Myocyte (in vitro differentiated cells): ENCODE data around the gene IGF1. TPM values are rescaled to one million over a fixed set of nuclear protein-coding genes. Genes with fewer than 3 reads are reported as not detected.
A peak's percentile ranks its signal among the peaks of the same experiment; 100 is the strongest.

ENCODE experiments used
- DNase-seq: peaks from one replicate; pipeline ENCODE4 v3.0.0-alpha.2; 2012; ENCODE audit warnings: low read depth
- total RNA-seq: library from RNA; depleted of rRNA; stranded (reverse); fragments of >200 nt; gene quantifications from 2 replicates; pipeline ENCODE4 v1.2.3, GENCODE V29; 2014

IGF1 gene
- total RNA-seq, 1 donor from 2014 or later = 0.24 TPM

GRCh38 chr12:102429211-102430154, 50.9 kb downstream of the IGF1 start:
- DNase-seq = no peak

GRCh38 chr12:102427543-102427941, 52.8 kb downstream of the IGF1 start:
- DNase-seq = peak; percentile 13

GRCh38 chr12:102426599-102427542, 53.5 kb downstream of the IGF1 start:
- no peak for DNase-seq

- no peak for DNase-seq
These were observed 55.0 kb downstream of the IGF1 start for GRCh38 chr12:102425109-102426039.

- DNase-seq = no peak
These were observed 56.9 kb downstream of the IGF1 start for GRCh38 chr12:102423462-102423861.

- no peak for DNase-seq
These were observed 58.4 kb downstream of the IGF1 start for GRCh38 chr12:102421802-102422583.

- DNase-seq = no peak
These were observed 61.1 kb downstream of the IGF1 start for GRCh38 chr12:102419094-102419764.

- no peak for DNase-seq
These were observed 63.3 kb downstream of the IGF1 start for GRCh38 chr12:102417055-102417454.

- no peak for DNase-seq
These were observed 64.8 kb downstream of the IGF1 start for GRCh38 chr12:102415515-102415914.

GRCh38 chr12:102413396-102413795, 67.0 kb downstream of the IGF1 start:
- no peak for DNase-seq

GRCh38 chr12:102410511-102410910, 69.9 kb downstream of the IGF1 start:
- no peak for DNase-seq

- DNase-seq = no peak
These were observed 71.7 kb downstream of the IGF1 start for GRCh38 chr12:102408487-102409297.

GRCh38 chr12:102407776-102408486, 72.4 kb downstream of the IGF1 start:
- no peak for DNase-seq

GRCh38 chr12:102406033-102406584, 74.3 kb downstream of the IGF1 start:
- DNase-seq = peak; percentile 47

- no peak for DNase-seq
These were observed 79.3 kb downstream of the IGF1 start for GRCh38 chr12:102401087-102401486.

GRCh38 chr12:102399653-102400052, 80.7 kb downstream of the IGF1 start:
- DNase-seq = no peak

GRCh38 chr12:102396276-102396675, 84.1 kb downstream of the IGF1 start:
- DNase-seq = no peak

- no peak for DNase-seq
These were observed 86.2 kb downstream of the IGF1 start for GRCh38 chr12:102394200-102394599.
